Transverse colon (tissue), 4 donors: Measurements from ENCODE around the gene CLASRP. TPM values are rescaled to one million over a fixed set of nuclear protein-coding genes. Genes with fewer than 3 reads are reported as not detected.

ENCODE experiments used
- DNase-seq: peaks from one replicate; pipeline ENCODE4 v3.0.0-alpha.2; 2019
- H3K27ac ChIP-seq, 4 donors: fragments of 200-600 bp; sonication (generic); 2 replicates each; pipeline ENCODE4 v1.5.1; 2016 to 2018; ENCODE audit warnings: inconsistent platforms in 4 of 4
- H3K27me3 ChIP-seq: fragments of 200-600 bp; sonication (generic); 2 replicates; pipeline ENCODE4 v1.5.1; 2017; ENCODE audit warnings: inconsistent platforms
- H3K36me3 ChIP-seq, 4 donors: fragments of 200-600 bp; sonication (generic); 2 replicates each; pipeline ENCODE4 v1.5.1; 2017 to 2019; ENCODE audit warnings: inconsistent platforms in 4 of 4
- H3K4me1 ChIP-seq, 4 donors: fragments of 200-600 bp; sonication (generic); 2 replicates each; pipeline ENCODE4 v1.5.1; 2017 to 2020; ENCODE audit warnings: inconsistent platforms in 4 of 4
- H3K4me3 ChIP-seq, 4 donors: fragments of 200-600 bp; sonication (generic); 1 replicate in 1 of 4; 2 replicates in 3 of 4; pipeline versions ENCODE4 v1.5.1 to v1.6.1; 2017 to 2019; ENCODE audit warnings: inconsistent platforms in 4 of 4
- H3K9me3 ChIP-seq, 2 donors: fragments of 200-600 bp; sonication (generic); 2 replicates each; pipeline ENCODE4 v1.5.1; 2017 to 2019; ENCODE audit warnings: inconsistent platforms in 2 of 2
- EP300 ChIP-seq: sonication (generic); formaldehyde crosslinking; IDR thresholded peaks from one replicate; pipeline ENCODE4 v1.6.1; 2017; ENCODE audit warnings: antibody characterized with exemption, low read depth
- POLR2A ChIP-seq: fragments of 450-650 bp; IDR thresholded peaks from one replicate; pipeline ENCODE4 v1.6.1; 2016; ENCODE audit warnings: antibody characterized with exemption, mild to moderate bottlenecking, moderate library complexity
- POLR2AphosphoS5 ChIP-seq, 3 donors: sonication (generic); formaldehyde crosslinking; IDR thresholded peaks; one replicate each; pipeline ENCODE4 v1.6.1; 2016; ENCODE audit warnings: antibody characterized with exemption in 3 of 3
- WGBS, 2 donors: methylation state at CpG; one replicate each; pipeline ENCODE4 v1.1.5; 2018; ENCODE audit warnings: low coverage in 1 of 2; 5-methylcytosine and 5-hydroxymethylcytosine counted together
- in situ Hi-C, 4 donors: fragments of 200-750 bp; cut with MboI; loops; one replicate each; pipeline versions ENCODE4 v1.15.0 to v1.15.1; 2017; ENCODE audit warnings: low sequenced_read_pairs in 3 of 4, low pct_ligation_motif_present in 1 of 4, low pct_unique_long_range_greater_than_20kb in 1 of 4
- intact Hi-C: fragments of 100-400 bp; cut with DNase I; formaldehyde crosslinking; loops from one replicate; pipeline ENCODE4 v1.15.1; 2023; ENCODE audit warnings: low total_unique reads
- total RNA-seq, 4 donors: library from RNA; depleted of rRNA; stranded (reverse); fragments of >200 nt; gene quantifications; one replicate each; pipeline ENCODE4 v1.1.0, GENCODE V29; 2016
- TF ChIP-seq, protein P1 (sequence below), 5 experiments: fragments of 200-600 bp in 3 of 5; fragments of 450-650 bp in 2 of 5; sonication (generic) in 3 of 5; IDR thresholded peaks; 1 replicate in 2 of 5; 2 replicates in 3 of 5; pipeline ENCODE4 v1.5.1; 2016 to 2017; ENCODE audit warnings: antibody characterized with exemption in 5 of 5, inconsistent platforms in 3 of 5, mild to moderate bottlenecking in 2 of 5, moderate library complexity in 1 of 5

CLASRP gene
- total RNA-seq, 4 donors from 2014 or later = 82.6 to 382 (median 100) TPM

DNA sequence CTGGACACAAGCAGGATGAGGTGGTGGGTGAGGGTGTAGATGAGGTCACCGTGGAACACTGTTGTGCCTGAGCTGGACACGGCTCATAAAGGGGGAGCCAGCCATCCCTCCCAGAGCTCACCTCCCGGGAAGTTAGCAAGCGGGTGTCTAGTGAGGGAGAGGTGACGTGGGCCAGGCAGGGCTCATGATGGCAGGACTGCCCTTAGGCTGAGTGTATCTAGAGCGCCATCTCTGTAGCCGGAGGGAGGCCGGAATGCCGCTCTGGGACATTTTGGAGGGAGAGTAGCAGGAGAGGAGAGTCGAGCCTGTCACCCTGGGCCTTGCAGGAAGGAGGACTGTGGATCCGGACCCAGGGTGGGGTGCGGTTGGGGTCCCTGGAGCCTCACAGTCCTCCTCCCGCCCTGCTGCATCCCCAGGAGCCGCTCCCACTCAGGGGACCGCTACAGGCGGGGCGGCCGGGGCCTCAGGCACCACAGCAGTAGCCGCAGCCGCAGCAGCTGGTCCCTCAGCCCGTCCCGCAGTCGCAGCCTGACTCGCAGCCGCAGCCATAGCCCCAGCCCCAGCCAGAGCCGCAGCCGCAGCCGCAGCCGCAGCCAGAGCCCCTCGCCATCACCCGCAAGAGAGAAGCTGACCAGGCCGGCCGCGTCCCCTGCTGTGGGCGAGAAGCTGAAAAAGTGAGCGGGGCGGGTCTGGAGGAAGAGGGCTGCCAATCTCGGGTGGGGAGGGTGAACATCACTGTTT is 28.2 kb downstream of the CLASRP start:
- TF ChIP-seq, protein P1, sequence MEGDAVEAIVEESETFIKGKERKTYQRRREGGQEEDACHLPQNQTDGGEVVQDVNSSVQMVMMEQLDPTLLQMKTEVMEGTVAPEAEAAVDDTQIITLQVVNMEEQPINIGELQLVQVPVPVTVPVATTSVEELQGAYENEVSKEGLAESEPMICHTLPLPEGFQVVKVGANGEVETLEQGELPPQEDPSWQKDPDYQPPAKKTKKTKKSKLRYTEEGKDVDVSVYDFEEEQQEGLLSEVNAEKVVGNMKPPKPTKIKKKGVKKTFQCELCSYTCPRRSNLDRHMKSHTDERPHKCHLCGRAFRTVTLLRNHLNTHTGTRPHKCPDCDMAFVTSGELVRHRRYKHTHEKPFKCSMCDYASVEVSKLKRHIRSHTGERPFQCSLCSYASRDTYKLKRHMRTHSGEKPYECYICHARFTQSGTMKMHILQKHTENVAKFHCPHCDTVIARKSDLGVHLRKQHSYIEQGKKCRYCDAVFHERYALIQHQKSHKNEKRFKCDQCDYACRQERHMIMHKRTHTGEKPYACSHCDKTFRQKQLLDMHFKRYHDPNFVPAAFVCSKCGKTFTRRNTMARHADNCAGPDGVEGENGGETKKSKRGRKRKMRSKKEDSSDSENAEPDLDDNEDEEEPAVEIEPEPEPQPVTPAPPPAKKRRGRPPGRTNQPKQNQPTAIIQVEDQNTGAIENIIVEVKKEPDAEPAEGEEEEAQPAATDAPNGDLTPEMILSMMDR (IDR thresholded peaks at IDR 0.05) = no peak
- no peak for TF ChIP-seq POLR2A
- no peak for TF ChIP-seq EP300
- intact Hi-C loops = no loop called here
- Histone ChIP-seq H3K9me3 (no peaks in the 10 kb centered on the region), H3K36me3 (peaks cover 0 to 62% (median 26%) of the 10 kb centered on the region in 4 donors), H3K4me1 (no peaks in the 10 kb centered on the region), H3K4me3 (no peak overlapping the region), H3K27me3 (no peaks in the 10 kb centered on the region), H3K27ac (no peak overlapping the region)
- WGBS, 2 donors = 96% methylated on average over 38 of the region's 38 CpGs; no CpG with 5 or more reads in 1 of the 2 donors
- in situ Hi-C loops = loop anchor here in 2 of 4 donors (5.0 to 10.0 kb wide), 2 partner anchors 82 to 85 kb away; no protein-coding TSS in a partner anchor
- DNase-seq = no peak

DNA sequence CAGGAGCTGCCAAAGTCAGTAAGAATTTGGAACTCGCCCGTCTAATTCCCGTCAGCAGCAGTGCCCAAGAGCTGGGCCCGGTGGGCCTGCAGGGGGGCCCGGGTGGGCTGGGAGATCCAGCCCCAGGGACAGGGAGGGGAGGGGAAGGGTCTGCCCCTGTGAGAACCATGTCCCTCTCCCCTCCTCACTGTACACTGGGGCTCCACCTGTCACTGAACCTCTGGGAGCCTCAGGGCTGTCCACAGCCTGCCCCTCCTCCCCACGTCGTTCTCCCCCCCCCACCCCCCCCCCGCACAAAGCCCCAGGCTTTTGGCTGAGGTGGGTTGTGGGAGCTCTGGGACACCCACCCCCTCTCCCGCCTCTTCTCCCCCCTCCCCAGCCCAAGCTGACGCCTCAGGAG is 29.2 kb downstream of the CLASRP start:
- H3K36me3 ChIP-seq = peaks cover 0 to 63% (median 26%) of the 10 kb centered on the region in 4 donors
- TF ChIP-seq EP300 = no peak
- TF ChIP-seq POLR2AphosphoS5 (IDR thresholded peaks at IDR 0.05) = no peak
- TF ChIP-seq POLR2A = no peak
- TF ChIP-seq, protein P1 (IDR thresholded peaks at IDR 0.05) = no peak
- DNase-seq = no peak

DNA sequence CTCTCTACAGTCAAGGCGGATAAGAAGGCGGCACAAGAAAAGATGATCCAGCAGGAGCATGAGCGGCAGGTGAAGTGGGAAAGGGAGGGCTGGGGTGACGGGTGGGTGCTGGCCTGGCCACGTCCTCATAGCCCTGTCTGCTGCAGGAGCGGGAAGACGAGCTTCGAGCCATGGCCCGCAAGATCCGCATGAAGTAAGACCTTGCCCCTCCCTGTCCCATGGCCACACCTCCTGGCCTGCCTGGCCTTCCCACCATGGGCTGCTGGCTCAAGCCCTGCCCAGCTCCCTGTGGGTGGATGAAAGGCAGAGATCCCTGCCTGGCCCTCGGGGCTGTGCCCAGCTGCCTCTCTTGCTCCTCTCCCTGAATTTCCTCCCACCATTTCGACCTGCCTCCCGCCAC is 30.2 kb downstream of the CLASRP start:
- no peak for TF ChIP-seq POLR2A
- TF ChIP-seq, protein P1 (IDR thresholded peaks at IDR 0.05) = no peak
- TF ChIP-seq EP300 = no peak
- no peak for TF ChIP-seq POLR2AphosphoS5 (IDR thresholded peaks at IDR 0.05)
- WGBS, 2 donors = 74% methylated on average over 13 of the region's 13 CpGs; no CpG with 5 or more reads in 1 of the 2 donors
- H3K36me3 ChIP-seq = peaks cover 0 to 57% (median 21%) of the 10 kb centered on the region in 4 donors
- intact Hi-C loops (no loop called here), in situ Hi-C loops (loop anchor here in 2 of 4 donors (5.0 to 10.0 kb wide), 2 partner anchors 84 to 87 kb away; no protein-coding TSS in a partner anchor)
- no peak overlapping the region for H3K4me3 ChIP-seq
- H3K27me3 ChIP-seq = no peaks in the 10 kb centered on the region
- H3K9me3 ChIP-seq = no peaks in the 10 kb centered on the region
- no peaks in the 10 kb centered on the region for H3K4me1 ChIP-seq
- DNase-seq = no peak
- H3K27ac ChIP-seq = no peak overlapping the region

More for the DNA sequence above, 29.2 kb downstream of the CLASRP start:
- intact Hi-C loops = no loop called here
- H3K9me3 ChIP-seq = no peaks in the 10 kb centered on the region
- WGBS, 2 donors = 92% methylated on average over 7 of the region's 10 CpGs; no CpG with 5 or more reads in 1 of the 2 donors
- no peaks in the 10 kb centered on the region for H3K4me1 ChIP-seq
- in situ Hi-C loops = loop anchor here in 2 of 4 donors (5.0 to 10.0 kb wide), 2 partner anchors 83 to 86 kb away; no protein-coding TSS in a partner anchor
- no peak overlapping the region for H3K4me3 ChIP-seq
- no peak overlapping the region for H3K27ac ChIP-seq
- H3K27me3 ChIP-seq = no peaks in the 10 kb centered on the region

DNA sequence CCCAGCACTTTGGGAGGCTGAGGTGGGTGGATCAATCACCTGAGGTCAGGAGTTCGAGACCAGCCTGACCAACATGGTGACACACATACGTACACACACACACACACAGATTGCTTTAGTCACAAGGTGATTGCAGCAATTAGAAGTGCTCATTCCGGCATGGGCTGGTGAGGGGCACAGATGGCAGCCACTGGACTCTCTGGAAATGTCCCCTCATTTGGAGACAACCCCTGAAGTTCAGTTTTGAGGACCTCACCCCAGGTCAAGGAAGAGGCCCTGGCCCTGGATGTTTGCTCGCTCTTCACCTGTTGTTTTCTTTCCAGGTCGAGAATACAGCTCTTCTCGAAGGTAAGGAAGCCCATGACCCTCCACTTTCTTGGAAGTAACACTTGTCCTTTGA is 31.4 kb downstream of the CLASRP start:
- H3K27me3 ChIP-seq = no peaks in the 10 kb centered on the region
- H3K4me3 ChIP-seq = no peak overlapping the region
- TF ChIP-seq POLR2AphosphoS5 (IDR thresholded peaks at IDR 0.05) (no peak), EP300 (no peak), POLR2A (no peak)
- TF ChIP-seq, protein P1 (IDR thresholded peaks at IDR 0.05) = no peak
- intact Hi-C loops = no loop called here
- peaks cover 0 to 10% (median 3%) of the 10 kb centered on the region in 4 donors for H3K4me1 ChIP-seq
- peaks cover 0 to 47% (median 15%) of the 10 kb centered on the region in 4 donors for H3K36me3 ChIP-seq
- no peak overlapping the region for H3K27ac ChIP-seq
- no peak for DNase-seq
- 81 to 83% methylated on average over 2 to 6 of the region's 6 CpGs for WGBS, 2 donors
- in situ Hi-C loops = no loop called here
- no peaks in the 10 kb centered on the region for H3K9me3 ChIP-seq
